Heart right ventricle (tissue), 16 donors: ENCODE results near the gene SLC22A16. TPM values are rescaled to one million over a fixed set of nuclear protein-coding genes. Genes with fewer than 3 reads are reported as not detected.

Experiments
- ATAC-seq, 8 donors: fragments of 200-7000 bp; cut with Tn5 transposase; one replicate each; pipeline ENCODE4 v1.9.1; 2020; ENCODE audit warnings: mild to moderate bottlenecking in 8 of 8, moderate library complexity in 8 of 8, moderate number of reproducible peaks in 1 of 8
- DNase-seq, 2 donors: peaks; one replicate each; pipeline ENCODE4 v3.0.0-alpha.2; 2020
- H3K27ac ChIP-seq, 10 donors: fragments of 200-600 bp; sonication (generic) in 2 of 10; one replicate each; pipeline versions ENCODE4 v1.5.0 to v1.8.0; 2020 to 2022; ENCODE audit warnings: mild to moderate bottlenecking in 3 of 10
- H3K27me3 ChIP-seq, 7 donors: fragments of 200-600 bp; one replicate each; pipeline ENCODE4 v1.8.0; 2021 to 2022; ENCODE audit warnings: mild to moderate bottlenecking in 2 of 7
- H3K36me3 ChIP-seq, 9 donors: fragments of 200-600 bp; sonication (generic) in 1 of 9; one replicate each; pipeline versions ENCODE4 v1.5.0 to v1.8.0; 2020 to 2022; ENCODE audit warnings: mild to moderate bottlenecking in 2 of 9
- H3K4me1 ChIP-seq, 9 donors: fragments of 200-600 bp; sonication (generic) in 1 of 9; one replicate each; pipeline versions ENCODE4 v1.5.0 to v1.8.0; 2020 to 2022; ENCODE audit warnings: mild to moderate bottlenecking in 4 of 9
- H3K4me3 ChIP-seq, 10 donors: fragments of 200-600 bp; sonication (generic) in 2 of 10; one replicate each; pipeline versions ENCODE4 v1.5.0 to v1.8.0; 2020 to 2022; ENCODE audit warnings: mild to moderate bottlenecking in 7 of 10, moderate library complexity in 2 of 10
- H3K9me3 ChIP-seq, 11 donors: fragments of 200-600 bp in 10 of 11; sonication (generic) in 2 of 11; one replicate each; pipeline versions ENCODE4 v1.5.0 to v1.8.0; 2013 to 2022; ENCODE audit warnings: mild to moderate bottlenecking in 2 of 11, control low read depth in 1 of 11, moderate library complexity in 1 of 11
- WGBS, 2 donors: extraction: QIAGEN DNeasy Blood & Tissue Kit; methylation state at CpG; one replicate each; pipeline ENCODE4 v1.1.7; 2013; ENCODE audit warnings: inconsistent platforms in 1 of 2; 5-methylcytosine and 5-hydroxymethylcytosine counted together
- intact Hi-C, 10 donors: fragments of 100-400 bp; cut with DNase I; formaldehyde crosslinking; loops; one replicate each; pipeline versions ENCODE4 v1.11.1 to v1.14.2; 2022
- polyA plus RNA-seq, 2 donors: library from polyadenylated mRNA; stranded (reverse); fragments of 200-250 nt; gene quantifications; one replicate each; pipeline ENCODE4 v1.2.3, GENCODE V29; 2013
- total RNA-seq, 10 donors: library from RNA; stranded (reverse); fragmentation: NEBNext Ultra II Directional in 3 of 10; extraction: Animal tissue kit (Norgen Biotek cat#: 25700) in 3 of 10; gene quantifications; one replicate each; pipeline versions ENCODE4 v1.2.1 to v1.2.4, GENCODE V29; 2021 to 2023
- TF ChIP-seq, protein P1 (sequence below), 9 donors: fragments of 200-600 bp; sonication (generic) in 2 of 9; IDR thresholded peaks; one replicate each; pipeline versions ENCODE4 v1.5.0 to v1.8.0; 2021 to 2022; ENCODE audit warnings: antibody characterized with exemption in 9 of 9, mild to moderate bottlenecking in 5 of 9, moderate library complexity in 1 of 9
- donor health status: Arrhythmogenic right ventricular cardiomyopathy.
- donor health status: ischemic (EF 13 %, LVEDD 7.1; RV severe dilation, severe dysfunction).
- donor health status: healthy with polysubstance abuse.
- donor health status: DM: no; HTN: yes; CAD: no.
- donor health status: DM: no; HTN: no; CAD: no.
- donor health status: ischemic (EF 25% LVEDD 6.9; RV normal size, moderate dysfunction).
- donor health status: ischemic (EF 25% LVEDD 5.7; RV mildly dilated, moderate dysfunction).
- donor health status: healthy.
- donor health status: DM: yes; HTN: yes; CAD: no.
- donor health status: Ischemic cardiomyopathy.
- donor health status: ischemic (EF 35%, LVEDD 5.7; RV mildly dilated, moderate dysfunction).
- donor health status: nonischemic (EF 11% LVEDD 7.7; RV severe dilation, severe dysfunction).
- donor health status: DM: yes; HTN: yes; CAD: no.
- donor health status: PGD.
- donor health status: ischemic (EF 29% LVEDD 5.4; RV normal size, mild dysfunction).
- donor health status: nonischemic (EF 23%, LVEDD 6.1; RV moderate dilation, normal function).

Gene SLC22A16
- total and polyA plus RNA-seq, 12 donors = 0.09 to 1.9 (median 0.53) TPM; not detected in 9

DNA sequence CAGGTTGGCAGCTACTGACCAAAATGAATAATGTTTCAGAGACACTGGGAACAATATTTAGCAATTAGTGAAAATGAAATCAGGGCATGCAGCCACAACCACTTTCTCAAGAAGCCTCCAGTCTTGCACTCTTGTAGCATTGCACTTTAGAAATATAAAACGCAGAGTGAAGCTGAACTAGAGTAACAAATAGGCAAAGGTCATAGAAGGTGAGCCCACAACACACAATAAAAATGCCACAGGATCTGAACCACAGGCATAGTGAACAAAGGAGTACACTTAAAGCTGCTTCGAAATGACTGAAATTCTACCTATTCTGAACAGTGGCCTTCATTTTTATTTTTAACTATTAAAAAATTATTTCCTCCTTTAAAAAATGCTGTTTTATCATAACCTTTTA is 86.0 kb downstream of the SLC22A16 start:
- 51% methylated on average over 2 of the region's 2 CpGs for WGBS, 2 donors
- intact Hi-C loops = loop anchor here in 9 of 10 donors (2.0 to 10.0 kb wide), 13 partner anchors 212 to 868 kb away; partner anchors contain the start of gene WASF1 (in 6 of the 9)

DNA sequence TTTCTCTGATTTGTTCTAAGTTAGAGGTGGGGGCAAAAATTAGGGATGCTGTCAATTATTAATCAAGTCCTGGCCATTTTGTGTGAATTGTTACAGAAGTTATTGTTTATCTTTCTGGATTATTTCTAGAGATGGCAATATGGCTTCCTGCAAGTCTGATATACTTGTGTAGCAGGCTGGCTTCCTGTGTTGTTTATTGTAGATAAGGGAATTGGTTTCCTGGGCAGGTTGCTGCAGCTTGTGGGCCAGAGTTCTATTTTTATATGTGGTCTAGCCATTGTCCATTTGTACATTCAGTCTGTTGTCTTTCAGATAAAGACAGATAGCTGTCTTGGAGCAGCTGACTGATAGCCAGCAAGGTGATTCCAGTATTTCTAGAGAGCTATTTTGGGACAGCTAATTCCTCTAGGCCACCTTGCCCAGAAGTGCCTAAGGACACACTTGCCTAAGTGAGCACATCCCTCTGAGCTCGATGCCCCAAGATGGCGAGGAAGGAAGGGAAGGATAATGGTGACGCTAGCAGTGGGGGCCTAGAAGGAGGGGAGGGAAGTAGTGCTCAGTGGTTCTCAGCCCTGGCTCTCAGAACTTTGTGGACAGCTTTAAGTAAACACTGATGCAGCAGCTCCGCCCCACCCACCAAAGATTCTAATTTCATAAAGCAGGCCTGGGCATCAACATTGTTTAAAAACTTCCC is 86.6 kb downstream of the SLC22A16 start:
- peak overlapping the region in 1 of 10 donors; percentile 3 for H3K27ac ChIP-seq
- intact Hi-C loops = loop anchor here (2.0 to 10.0 kb wide), 14 partner anchors 211 to 868 kb away; partner anchors contain the start of gene WASF1 (in 7 of the 10)
- ATAC-seq = peak in 3 of 8 donors; percentile 32 to 63 (median 40)

More for the DNA sequence above, 86.0 kb downstream of the SLC22A16 start:
- DNase-seq (no peak), ATAC-seq (no peak)
- TF ChIP-seq, protein P1, sequence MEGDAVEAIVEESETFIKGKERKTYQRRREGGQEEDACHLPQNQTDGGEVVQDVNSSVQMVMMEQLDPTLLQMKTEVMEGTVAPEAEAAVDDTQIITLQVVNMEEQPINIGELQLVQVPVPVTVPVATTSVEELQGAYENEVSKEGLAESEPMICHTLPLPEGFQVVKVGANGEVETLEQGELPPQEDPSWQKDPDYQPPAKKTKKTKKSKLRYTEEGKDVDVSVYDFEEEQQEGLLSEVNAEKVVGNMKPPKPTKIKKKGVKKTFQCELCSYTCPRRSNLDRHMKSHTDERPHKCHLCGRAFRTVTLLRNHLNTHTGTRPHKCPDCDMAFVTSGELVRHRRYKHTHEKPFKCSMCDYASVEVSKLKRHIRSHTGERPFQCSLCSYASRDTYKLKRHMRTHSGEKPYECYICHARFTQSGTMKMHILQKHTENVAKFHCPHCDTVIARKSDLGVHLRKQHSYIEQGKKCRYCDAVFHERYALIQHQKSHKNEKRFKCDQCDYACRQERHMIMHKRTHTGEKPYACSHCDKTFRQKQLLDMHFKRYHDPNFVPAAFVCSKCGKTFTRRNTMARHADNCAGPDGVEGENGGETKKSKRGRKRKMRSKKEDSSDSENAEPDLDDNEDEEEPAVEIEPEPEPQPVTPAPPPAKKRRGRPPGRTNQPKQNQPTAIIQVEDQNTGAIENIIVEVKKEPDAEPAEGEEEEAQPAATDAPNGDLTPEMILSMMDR (IDR thresholded peaks at IDR 0.05) = no peak
- peak overlapping the region in 1 of 10 donors; percentile 3 for H3K27ac ChIP-seq
- H3K4me3 ChIP-seq = no peak overlapping the region
- no peaks in the 10 kb centered on the region for H3K9me3 ChIP-seq
- no peaks in the 10 kb centered on the region for H3K27me3 ChIP-seq
- peaks cover 0 to 24% (median 11%) of the 10 kb centered on the region in 9 donors for H3K4me1 ChIP-seq
- peaks cover 0 to 8% (median 0%) of the 10 kb centered on the region in 9 donors for H3K36me3 ChIP-seq

DNA sequence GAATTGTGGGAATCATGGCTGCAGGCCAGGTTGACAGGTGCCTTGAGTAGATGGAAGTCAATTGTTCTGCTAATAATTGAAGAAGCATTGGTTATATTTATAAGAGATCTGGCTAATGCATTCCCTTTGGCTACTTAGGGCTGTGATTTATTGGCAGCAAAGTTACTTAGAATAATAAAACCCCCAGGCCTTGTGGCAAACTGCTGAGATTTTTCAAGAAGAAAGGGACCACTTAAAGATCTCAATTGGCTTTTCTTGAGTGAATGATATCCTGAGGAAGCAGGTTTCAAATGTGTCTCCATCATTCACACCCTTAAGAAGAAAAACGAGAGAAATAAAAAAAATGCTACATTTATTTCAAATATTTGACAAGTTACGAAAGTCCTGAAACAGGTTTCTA is 88.4 kb downstream of the SLC22A16 start:
- H3K27ac ChIP-seq = no peak overlapping the region
- peaks cover 0 to 8% (median 0%) of the 10 kb centered on the region in 9 donors for H3K36me3 ChIP-seq
- intact Hi-C loops = loop anchor here in 5 of 10 donors (5.0 to 10.0 kb wide), 5 partner anchors 213 to 683 kb away; partner anchors contain the start of gene WASF1 (in 1 of the 5)
- TF ChIP-seq, protein P1 (IDR thresholded peaks at IDR 0.05) = no peak
- H3K9me3 ChIP-seq = no peaks in the 10 kb centered on the region
- ATAC-seq (no peak), DNase-seq (no peak)
- H3K4me1 ChIP-seq = peaks cover 0 to 14% (median 5%) of the 10 kb centered on the region in 9 donors
- H3K4me3 ChIP-seq = no peak overlapping the region
- WGBS, 2 donors = 74 to 79% methylated on average over 2 of the region's 2 CpGs
- no peaks in the 10 kb centered on the region for H3K27me3 ChIP-seq

More for the DNA sequence above, 86.6 kb downstream of the SLC22A16 start:
- Histone ChIP-seq H3K27me3 (no peaks in the 10 kb centered on the region), H3K4me3 (no peak overlapping the region), H3K36me3 (peaks cover 0 to 8% (median 0%) of the 10 kb centered on the region in 9 donors), H3K4me1 (peaks cover 0 to 18% (median 7%) of the 10 kb centered on the region in 9 donors), H3K9me3 (no peaks in the 10 kb centered on the region)
- 70 to 73% methylated on average over 4 of the region's 4 CpGs for WGBS, 2 donors
- TF ChIP-seq, protein P1 (IDR thresholded peaks at IDR 0.05) = no peak
- DNase-seq = no peak

DNA sequence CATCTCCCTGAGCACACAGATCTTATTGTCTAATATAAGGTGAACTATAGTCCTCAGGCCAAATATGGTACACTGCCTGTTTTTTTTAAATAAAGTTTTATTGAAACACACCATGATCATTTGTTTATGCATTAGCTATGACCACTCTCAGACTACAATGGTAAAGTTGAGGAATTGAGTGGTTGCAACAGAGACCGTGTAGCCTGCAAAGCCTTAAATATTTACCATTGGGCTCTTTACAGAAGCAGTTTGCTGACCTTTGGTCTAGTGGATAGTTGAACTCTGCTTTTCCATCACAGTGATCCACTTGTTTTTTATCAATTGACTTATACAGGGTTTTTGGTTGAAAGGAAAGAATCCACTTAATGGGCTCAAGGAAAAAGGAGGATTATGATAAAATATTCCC is 91.0 kb downstream of the SLC22A16 start:
- H3K36me3 ChIP-seq = no peaks in the 10 kb centered on the region
- H3K4me3 ChIP-seq = no peak overlapping the region
- H3K27me3 ChIP-seq = no peaks in the 10 kb centered on the region
- TF ChIP-seq, protein P1 (IDR thresholded peaks at IDR 0.05) = no peak
- 88 to 92% methylated on average over 1 of the region's 1 CpG for WGBS, 2 donors
- DNase-seq (no peak), ATAC-seq (no peak)
- no peak overlapping the region for H3K27ac ChIP-seq
- intact Hi-C loops = loop anchor here in 5 of 10 donors (5.0 to 10.0 kb wide), 5 partner anchors 211 to 681 kb away; partner anchors contain the start of gene WASF1 (in 1 of the 5)
- peaks cover 0 to 10% (median 5%) of the 10 kb centered on the region in 9 donors for H3K4me1 ChIP-seq
- H3K9me3 ChIP-seq = no peaks in the 10 kb centered on the region
